Type B pancreatic cell (in vitro differentiated cells): ENCODE results near the gene RASL10A. TPM values are rescaled to one million over a fixed set of nuclear protein-coding genes. Genes with fewer than 3 reads are reported as not detected.

Source experiments
- DNase-seq: peaks from one replicate; pipeline ENCODE4 v3.0.0; 2021; ENCODE audit warnings: mixed read lengths; ENCODE audit not compliant: unreplicated experiment; ENCODE audit errors: extremely low spot score
- H3K27ac Mint-ChIP-seq: 2 replicates; pipeline ENCODE4 v1.8.0; 2021; ENCODE audit warnings: mild to moderate bottlenecking, mixed read lengths
- H3K27me3 Mint-ChIP-seq: 2 replicates; pipeline ENCODE4 v1.8.0; 2021; ENCODE audit warnings: mixed read lengths
- H3K36me3 Mint-ChIP-seq: 2 replicates; pipeline ENCODE4 v1.8.0; 2021; ENCODE audit warnings: mixed read lengths
- H3K4me1 Mint-ChIP-seq: one replicate; pipeline ENCODE4 v1.8.0; 2021; ENCODE audit warnings: mixed read lengths; ENCODE audit not compliant: unreplicated experiment
- H3K4me3 Mint-ChIP-seq: 2 replicates; pipeline ENCODE4 v1.8.0; 2021; ENCODE audit warnings: mild to moderate bottlenecking, mixed read lengths
- H3K9me3 Mint-ChIP-seq: 2 replicates; pipeline ENCODE4 v1.8.0; 2021; ENCODE audit warnings: mixed read lengths
- CTCF ChIP-seq: fragments of 200-600 bp; sonication (generic); conservative IDR thresholded peaks from 2 replicates; pipeline ENCODE4 v1.5.0; 2021; ENCODE audit warnings: antibody characterized with exemption, mild to moderate bottlenecking
- total RNA-seq: library from RNA; stranded (reverse); gene quantifications from 2 replicates; pipeline ENCODE4 v1.2.1, GENCODE V29; 2021; ENCODE audit warnings: low replicate concordance

Gene RASL10A
- total RNA-seq, 1 donor from 2014 or later, result 1.5 TPM

- Mint-ChIP-seq H3K9me3 (no peaks in the 10 kb centered on the region), H3K27ac (no peak overlapping the region), H3K27me3 (no peaks in the 10 kb centered on the region), H3K4me3 (no peak overlapping the region), H3K36me3 (peaks cover 12% of the 10 kb centered on the region), H3K4me1 (peaks cover 3% of the 10 kb centered on the region)
- DNase-seq, result no peak
- no peak for TF ChIP-seq CTCF
Measured at GRCh38 chr22:29337631-29338284, 22.3 kb upstream of the RASL10A start.

GRCh38 chr22:29336751-29337490, 21.4 kb upstream of the RASL10A start:
- Mint-ChIP-seq H3K27ac (no peak overlapping the region), H3K4me1 (no peaks in the 10 kb centered on the region), H3K36me3 (peaks cover 9% of the 10 kb centered on the region), H3K27me3 (no peaks in the 10 kb centered on the region), H3K9me3 (no peaks in the 10 kb centered on the region), H3K4me3 (no peak overlapping the region)
- no peak for TF ChIP-seq CTCF
- DNase-seq, result no peak

GRCh38 chr22:29335656-29336055, 20.2 kb upstream of the RASL10A start:
- no peak for TF ChIP-seq CTCF
- no peak overlapping the region for H3K4me3 Mint-ChIP-seq
- H3K36me3 Mint-ChIP-seq, result peaks cover 8% of the 10 kb centered on the region
- H3K4me1 Mint-ChIP-seq, result peaks cover 4% of the 10 kb centered on the region
- H3K9me3 Mint-ChIP-seq, result no peaks in the 10 kb centered on the region
- DNase-seq, result no peak
- no peak overlapping the region for H3K27ac Mint-ChIP-seq
- no peaks in the 10 kb centered on the region for H3K27me3 Mint-ChIP-seq

- peaks cover 8% of the 10 kb centered on the region for H3K36me3 Mint-ChIP-seq
Measured at GRCh38 chr22:29334696-29335344, 19.3 kb upstream of the RASL10A start.

GRCh38 chr22:29334148-29334547, 18.7 kb upstream of the RASL10A start:
- no peaks in the 10 kb centered on the region for H3K9me3 Mint-ChIP-seq
- no peak overlapping the region for H3K4me3 Mint-ChIP-seq
- no peaks in the 10 kb centered on the region for H3K27me3 Mint-ChIP-seq
- peaks cover 8% of the 10 kb centered on the region for H3K36me3 Mint-ChIP-seq
- peaks cover 10% of the 10 kb centered on the region for H3K4me1 Mint-ChIP-seq
- DNase-seq, result no peak
- no peak for TF ChIP-seq CTCF
- no peak overlapping the region for H3K27ac Mint-ChIP-seq

More at GRCh38 chr22:29334696-29335344, 19.3 kb upstream of the RASL10A start:
- Mint-ChIP-seq H3K27ac (no peak overlapping the region), H3K9me3 (no peaks in the 10 kb centered on the region), H3K4me1 (peaks cover 6% of the 10 kb centered on the region), H3K27me3 (no peaks in the 10 kb centered on the region), H3K4me3 (no peak overlapping the region)
- no peak for TF ChIP-seq CTCF
- no peak for DNase-seq
